CD4-positive, alpha-beta T cell treated with Interleukin-15 for 1 hour (primary cell): ENCODE measurements around the gene ZNF276.
"Not testable (repeated sequence)": the region's sequence is repeated elsewhere in the genome, so short reads cannot be mapped to it uniquely, and the experiment has no call there.

Source experiments
- DNase-seq: peaks from one replicate; pipeline ENCODE4 v3.0.0-alpha.2; 2020

The ZNF276 gene

GRCh38 chr16:89696670-89697128 is 24.6 kb upstream of the ZNF276 start:
- peak; percentile 53 for DNase-seq

- DNase-seq = no peak
Measured at GRCh38 chr16:89697161-89697615, 24.1 kb upstream of the ZNF276 start.

- DNase-seq = no peak
Measured at GRCh38 chr16:89697616-89698331, 23.6 kb upstream of the ZNF276 start.

- DNase-seq = not testable (repeated sequence)
Measured at GRCh38 chr16:89698717-89699116, 22.6 kb upstream of the ZNF276 start.

GRCh38 chr16:89699629-89700099 is 21.7 kb upstream of the ZNF276 start:
- not testable (repeated sequence) for DNase-seq

GRCh38 chr16:89700100-89700648 is 21.2 kb upstream of the ZNF276 start:
- DNase-seq = peak; percentile 97

- DNase-seq = peak; percentile 61
Measured at GRCh38 chr16:89700649-89701424, 20.5 kb upstream of the ZNF276 start.

- peak; percentile 97 for DNase-seq
Measured at GRCh38 chr16:89701425-89702406, 19.6 kb upstream of the ZNF276 start, which contains the start of gene SPATA2L. Gene SPATA2L, minus strand, starts transcription at chr16:89701705. Its CDS starts 473 bp downstream, at chr16:89701232.

GRCh38 chr16:89704281-89704680 is 17.1 kb upstream of the ZNF276 start:
- DNase-seq = no peak

- no peak for DNase-seq
Measured at GRCh38 chr16:89705006-89705405, 16.3 kb upstream of the ZNF276 start.

- no peak for DNase-seq
Measured at GRCh38 chr16:89706518-89707260, 14.6 kb upstream of the ZNF276 start.

- no peak for DNase-seq
Measured at GRCh38 chr16:89707695-89708094, 13.6 kb upstream of the ZNF276 start.

- DNase-seq = no peak
Measured at GRCh38 chr16:89708481-89708931, 12.8 kb upstream of the ZNF276 start.

GRCh38 chr16:89709166-89709565 is 12.2 kb upstream of the ZNF276 start:
- DNase-seq = no peak

- DNase-seq = no peak
Measured at GRCh38 chr16:89709716-89710432, 11.5 kb upstream of the ZNF276 start.

GRCh38 chr16:89710709-89711564 is 10.4 kb upstream of the ZNF276 start:
- no peak for DNase-seq

GRCh38 chr16:89711601-89712273 is 9.6 kb upstream of the ZNF276 start:
- DNase-seq = peak; percentile 74

- no peak for DNase-seq
Measured at GRCh38 chr16:89712274-89712781, 9.0 kb upstream of the ZNF276 start.

- no peak for DNase-seq
Measured at GRCh38 chr16:89716493-89716892, 4.8 kb upstream of the ZNF276 start.
